T-helper 22 cell (primary cell): ENCODE results near the gene ZMPSTE24.

Experiments
- DNase-seq: peaks from one replicate; pipeline ENCODE4 v3.0.0-alpha.2; 2020; ENCODE audit warnings: low read depth

The ZMPSTE24 gene

GRCh38 chr1:40305451-40305850 is 47.4 kb downstream of the ZMPSTE24 start:
- no peak for DNase-seq

DNA sequence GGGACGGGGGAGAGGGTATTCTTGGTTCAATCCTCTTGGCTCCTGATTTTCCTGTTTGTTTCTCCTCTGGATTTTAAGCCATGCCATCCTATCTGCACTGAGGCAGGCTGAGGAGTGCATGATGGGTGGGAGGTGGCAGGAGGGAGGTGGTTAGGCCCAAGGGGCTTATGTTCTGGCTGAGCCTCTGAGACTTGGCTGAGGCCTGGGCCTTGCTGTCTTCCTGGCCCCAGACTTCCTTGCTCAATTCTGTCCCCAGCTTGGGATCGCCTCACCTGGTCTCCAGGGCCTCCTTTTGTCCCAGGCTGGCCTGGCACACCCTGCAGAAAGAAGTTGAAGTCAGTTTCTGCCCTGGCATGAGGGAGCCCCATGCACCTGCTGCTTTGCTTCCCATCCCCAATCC is 47.8 kb downstream of the ZMPSTE24 start:
- no peak for DNase-seq

DNA sequence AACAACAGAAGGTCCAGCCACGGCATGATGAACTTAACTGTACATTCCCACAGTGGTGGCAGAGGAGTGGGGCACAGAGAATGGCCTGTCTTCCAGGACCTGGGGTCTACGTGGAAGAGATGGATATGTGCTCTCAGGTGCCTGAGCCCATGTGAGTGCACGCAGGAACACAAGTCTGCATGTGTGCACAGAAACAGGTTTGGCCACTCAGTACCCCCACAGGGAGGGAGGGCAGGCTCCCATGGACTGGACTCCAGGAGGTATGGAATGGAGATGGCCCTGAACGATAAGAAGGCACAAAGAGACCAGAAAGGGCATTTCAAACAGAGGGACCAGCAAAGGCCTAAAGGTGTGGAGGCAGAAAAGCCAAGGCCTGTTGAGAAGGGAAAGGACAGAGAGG is 48.3 kb downstream of the ZMPSTE24 start:
- no peak for DNase-seq

DNA sequence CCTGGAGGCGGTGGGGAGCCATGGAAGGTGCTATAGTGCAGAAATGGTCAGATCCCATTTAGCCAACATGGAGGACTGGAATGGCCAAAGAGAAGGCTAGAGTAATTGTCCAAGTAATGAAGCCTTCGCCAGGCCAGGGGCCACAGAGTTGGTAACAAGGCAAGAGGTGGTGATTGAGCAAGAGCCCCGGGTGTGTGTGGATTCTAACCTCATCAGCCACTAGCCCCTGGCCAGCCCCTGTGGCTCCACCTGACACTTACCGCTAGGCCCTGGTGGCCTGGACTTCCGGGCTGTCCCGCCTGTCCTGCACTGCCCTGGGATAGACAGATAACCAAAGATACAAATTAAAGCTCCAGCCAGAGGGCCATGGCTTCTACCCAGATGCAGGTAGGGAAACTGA is 49.1 kb downstream of the ZMPSTE24 start:
- DNase-seq = no peak

- DNase-seq = no peak
Measured at GRCh38 chr1:40308036-40308727, 50.1 kb downstream of the ZMPSTE24 start.

DNA sequence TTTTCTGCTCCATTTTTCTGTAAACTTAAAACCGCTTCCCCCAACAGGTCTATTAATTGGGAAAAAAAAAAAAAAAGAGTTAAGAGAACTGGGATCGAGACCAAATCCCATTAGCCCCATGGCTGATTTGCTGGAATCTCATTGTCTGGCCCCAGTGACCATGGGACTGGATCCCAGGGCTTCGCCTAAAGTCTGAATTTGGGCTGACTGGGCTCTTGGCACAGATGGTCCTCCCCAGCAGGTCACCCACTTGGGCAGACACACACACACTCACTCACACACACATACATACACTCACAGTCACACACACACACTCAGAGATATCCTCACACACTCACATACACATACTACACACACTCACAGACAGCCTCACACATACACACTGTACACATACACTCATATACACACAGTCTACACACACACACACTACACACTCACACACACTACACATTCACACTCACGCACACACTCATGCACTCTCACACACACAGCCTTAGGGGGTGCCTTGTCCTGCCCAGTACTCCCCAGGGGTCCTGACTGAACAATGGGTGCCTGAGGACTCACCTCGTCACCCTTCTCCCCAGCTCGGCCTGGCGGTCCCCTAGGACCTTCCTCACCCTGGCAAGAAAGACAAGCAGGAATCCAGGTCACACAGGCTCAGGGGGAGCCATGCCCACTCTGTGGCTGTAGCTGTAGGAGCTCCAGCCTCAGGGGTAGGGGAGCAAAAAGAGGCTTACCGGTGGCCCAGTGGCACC is 51.5 kb downstream of the ZMPSTE24 start:
- no peak for DNase-seq

DNA sequence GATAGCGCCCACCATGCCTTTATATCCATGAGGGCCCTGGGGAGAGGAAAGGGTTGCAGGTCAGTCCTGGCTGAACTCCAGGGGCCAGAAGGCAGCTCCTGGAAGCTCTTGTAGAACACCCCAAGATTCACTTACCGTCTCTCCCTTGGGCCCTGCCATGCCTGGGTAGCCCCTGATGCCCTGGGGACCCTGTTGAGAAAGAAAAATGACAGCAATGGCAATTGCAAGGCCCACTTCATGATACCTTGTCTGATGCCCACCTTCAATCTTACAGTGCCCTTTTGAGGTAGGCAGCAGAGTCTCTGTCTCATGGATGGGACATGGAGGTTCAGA is 52.1 kb downstream of the ZMPSTE24 start:
- DNase-seq = no peak

GRCh38 chr1:40310983-40311642 is 53.1 kb downstream of the ZMPSTE24 start:
- DNase-seq = no peak

- no peak for DNase-seq
Measured at GRCh38 chr1:40311692-40312091, 53.7 kb downstream of the ZMPSTE24 start.

DNA sequence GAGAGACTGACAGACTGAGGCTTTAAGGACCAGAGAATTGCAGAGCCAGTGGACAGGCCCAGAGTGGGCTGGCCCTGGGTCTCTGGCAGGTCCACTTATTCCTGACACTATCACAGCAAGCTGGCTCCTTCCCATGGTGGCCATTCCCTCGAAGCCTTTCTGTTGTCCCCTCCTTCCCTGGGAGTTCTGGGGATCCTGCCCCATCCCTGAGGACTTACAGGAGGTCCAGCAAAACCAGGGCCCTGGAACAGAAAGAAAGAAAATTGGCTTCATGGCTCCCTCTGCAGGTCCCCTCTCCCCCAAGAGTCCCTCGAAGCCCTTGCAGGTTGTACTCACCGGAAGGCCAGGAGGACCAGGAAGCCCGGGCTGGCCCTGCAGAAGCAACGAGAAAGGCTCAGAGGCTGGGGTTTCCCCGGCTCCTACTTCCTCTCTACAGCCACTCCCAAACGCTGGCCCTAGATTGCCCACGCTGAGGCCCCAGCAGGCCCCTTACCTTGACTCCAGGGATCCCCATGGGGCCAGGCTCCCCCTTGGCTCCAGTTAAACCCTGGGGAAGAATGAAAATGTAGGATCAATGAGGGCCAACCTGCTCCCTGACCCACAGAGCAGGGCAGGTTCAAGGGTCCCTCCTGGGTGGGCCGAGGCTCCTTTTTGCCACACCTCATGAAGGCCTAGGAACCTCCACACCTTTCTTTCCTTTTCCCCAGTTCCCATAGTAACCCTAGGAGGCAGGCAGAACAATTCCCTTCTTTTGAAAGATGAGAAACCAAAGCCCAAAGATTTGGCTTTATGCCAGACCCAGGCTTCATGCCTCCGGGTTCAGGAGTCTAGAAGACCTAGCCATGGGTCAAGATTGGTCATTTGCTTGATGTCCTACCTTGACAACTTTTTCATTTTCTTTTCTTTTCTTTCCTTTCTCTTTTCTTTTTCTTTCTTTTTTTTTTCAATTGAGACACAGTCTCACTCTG is 54.5 kb downstream of the ZMPSTE24 start:
- no peak for DNase-seq

DNA sequence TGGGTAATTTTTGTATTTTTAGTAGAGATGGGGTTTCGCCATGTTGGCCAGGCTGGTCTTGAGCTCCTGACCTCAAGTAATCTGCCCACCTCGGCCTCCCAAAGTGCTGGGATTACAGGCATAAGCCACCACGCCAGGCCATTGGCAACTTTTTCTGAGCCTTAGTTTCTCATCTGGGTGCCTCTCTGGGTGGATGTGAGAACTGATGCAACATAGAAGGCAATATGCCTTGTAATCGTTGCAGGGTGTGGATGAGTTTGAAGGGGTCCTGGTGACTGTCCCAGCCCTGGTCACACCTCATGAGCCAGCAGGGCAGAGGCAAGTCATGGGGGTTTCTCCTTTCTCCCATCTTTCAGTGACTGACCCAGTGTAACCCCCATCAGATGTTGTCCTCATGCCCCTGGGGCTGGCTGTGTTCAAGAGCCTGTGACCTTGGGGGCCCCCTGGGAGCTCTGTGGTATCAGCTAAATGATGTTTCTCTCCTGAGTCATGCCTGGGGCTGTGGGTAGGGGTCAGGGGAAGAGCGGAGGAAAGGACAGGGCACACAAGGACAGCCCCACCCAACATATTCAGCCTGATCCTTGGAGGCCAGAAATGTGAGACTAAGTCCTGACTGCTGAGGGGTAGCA is 55.4 kb downstream of the ZMPSTE24 start:
- DNase-seq = no peak

DNA sequence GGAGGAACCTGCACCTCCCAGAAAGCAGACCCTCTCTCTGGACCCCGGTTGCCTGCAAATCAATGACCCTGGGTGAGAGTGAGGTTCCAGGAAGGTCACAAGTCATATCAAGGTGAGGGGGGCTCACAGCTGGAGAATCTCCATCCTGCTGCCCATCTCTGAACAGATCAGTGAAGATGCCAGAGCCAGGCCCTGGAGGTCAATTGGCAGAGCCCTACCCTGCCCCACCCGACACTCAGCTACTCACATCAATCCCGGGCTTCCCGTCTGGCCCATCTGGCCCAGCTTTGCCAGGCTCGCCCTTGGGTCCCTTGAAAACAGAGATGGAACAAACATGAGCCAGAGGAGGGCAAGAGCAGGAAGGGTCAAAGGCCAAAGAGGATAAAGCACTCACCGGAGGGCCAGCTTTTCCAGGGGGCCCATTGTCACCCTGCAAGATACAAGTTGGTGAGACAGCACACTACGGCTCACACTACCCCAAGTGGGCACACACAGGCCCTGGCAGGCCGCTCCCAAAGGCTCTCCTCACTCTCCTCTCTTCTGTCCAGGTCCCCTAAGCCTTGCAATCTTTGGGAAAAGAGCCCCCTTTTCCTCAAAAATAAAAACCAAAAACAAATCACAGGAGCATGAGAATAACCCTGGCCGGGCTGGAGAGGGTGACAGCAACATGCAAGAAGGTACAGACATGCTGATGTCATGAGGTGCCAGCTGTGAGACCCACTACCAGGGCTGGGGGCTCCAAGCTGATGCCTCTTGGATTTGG is 56.1 kb downstream of the ZMPSTE24 start:
- no peak for DNase-seq

GRCh38 chr1:40314721-40315238 is 56.7 kb downstream of the ZMPSTE24 start:
- no peak for DNase-seq

GRCh38 chr1:40315239-40315794 is 57.3 kb downstream of the ZMPSTE24 start:
- peak; percentile 64 for DNase-seq

DNA sequence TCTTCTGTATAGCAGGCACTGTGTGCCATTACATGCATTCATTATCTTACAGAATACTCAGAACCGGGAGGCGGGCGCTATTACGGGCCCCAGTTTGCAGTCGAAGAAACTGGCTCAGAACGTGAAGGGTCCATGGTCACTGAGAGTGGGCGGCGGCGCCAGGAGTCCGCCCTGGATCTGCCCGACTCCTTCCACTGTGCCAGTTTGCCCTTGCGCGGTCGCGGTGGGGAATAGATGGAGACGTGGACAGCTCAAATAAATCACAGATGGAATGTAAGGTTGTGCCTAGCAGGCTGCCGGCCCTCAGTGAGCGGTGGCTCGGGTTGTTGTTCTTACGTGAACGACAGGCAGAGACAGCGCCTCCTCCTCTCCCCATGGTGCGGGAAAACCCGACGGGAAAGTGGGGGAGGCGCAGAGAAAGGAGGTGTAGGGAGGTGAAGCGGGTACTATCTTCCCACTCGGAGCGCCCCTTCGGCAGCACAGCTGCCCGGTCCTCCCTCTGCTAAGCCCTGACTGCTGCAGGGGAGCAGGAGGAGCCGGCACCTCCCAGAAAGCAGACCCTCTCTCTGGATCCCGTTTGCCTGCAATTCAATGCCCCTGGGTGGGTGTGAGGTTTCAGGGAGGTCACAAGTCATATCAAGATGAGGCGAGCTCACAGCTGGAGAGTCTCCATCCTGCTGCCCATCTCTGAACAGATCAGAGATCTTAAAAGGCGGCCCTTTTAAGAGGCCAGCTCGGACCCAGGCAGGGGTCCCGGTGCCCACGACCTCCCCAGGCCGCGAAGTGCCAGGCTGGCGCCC is 58.0 kb downstream of the ZMPSTE24 start:
- no peak for DNase-seq

GRCh38 chr1:40316595-40317393 is 58.8 kb downstream of the ZMPSTE24 start, which contains the start of gene COL9A2:
TSS of gene COL9A2 (minus strand) at chr1:40317286. CDS start at chr1:40317197, 89 bp downstream.
- DNase-seq = peak; percentile 46

DNA sequence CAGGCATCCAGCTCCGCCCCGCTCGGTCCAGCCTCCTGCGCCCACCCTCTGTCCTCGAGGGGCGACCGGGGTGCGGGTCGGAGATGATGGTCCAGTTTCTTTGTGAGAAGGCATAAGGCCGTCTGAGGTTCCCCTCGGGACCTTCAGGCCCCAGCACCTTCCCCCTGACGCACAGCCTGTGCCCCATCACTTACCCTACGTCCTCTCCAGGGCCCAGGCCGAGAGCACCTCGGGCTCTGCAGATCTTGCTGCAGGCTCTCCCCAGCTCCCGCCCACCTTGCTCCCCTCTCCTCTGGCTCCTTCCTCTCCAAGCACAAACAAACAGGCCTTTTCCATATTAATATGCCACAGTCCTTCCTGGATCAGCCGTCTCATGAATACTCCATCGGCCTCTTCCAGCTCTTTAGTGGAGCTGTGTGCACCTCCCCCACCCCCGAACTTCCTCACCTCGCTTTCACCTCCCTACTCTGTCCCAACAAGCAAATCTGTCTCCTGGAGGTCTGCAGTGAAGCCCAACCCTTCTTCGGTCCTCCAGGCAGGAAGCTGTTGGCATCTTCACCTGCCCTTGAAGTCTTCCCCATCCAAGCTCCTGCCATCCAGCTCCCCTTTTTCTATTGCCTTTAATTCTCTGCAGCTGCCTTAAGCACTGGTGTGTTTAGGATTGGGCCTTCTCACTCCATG is 59.5 kb downstream of the ZMPSTE24 start:
- DNase-seq = no peak

DNA sequence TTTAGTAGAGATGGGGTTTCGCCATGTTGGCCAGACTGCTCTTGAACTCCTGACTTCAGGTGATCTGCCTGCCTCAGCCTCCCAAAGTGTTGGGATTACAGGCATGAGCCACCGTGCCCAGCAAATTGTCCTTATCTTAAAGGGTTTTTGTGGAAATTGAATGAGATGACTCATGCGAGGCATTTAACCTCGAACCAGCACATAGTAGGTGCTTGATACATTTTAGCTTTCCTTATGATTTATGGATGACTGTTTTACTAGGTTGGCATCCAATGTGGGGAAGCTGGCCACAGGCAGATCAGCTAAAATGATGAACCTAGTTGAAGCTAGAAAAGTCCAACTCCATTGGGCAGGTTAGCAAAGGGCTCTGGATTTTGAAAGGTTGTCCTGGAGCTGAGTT is 60.4 kb downstream of the ZMPSTE24 start:
- DNase-seq = no peak
